Measurements from ENCODE around the gene SLC24A3. TPM values are rescaled to one million over a fixed set of nuclear protein-coding genes. Genes with fewer than 3 reads are reported as not detected.

SLC24A3 gene
- total RNA-seq, 3 donors from 2014 or later, result 4.3 to 34.9 (median 5.7) TPM

DNA sequence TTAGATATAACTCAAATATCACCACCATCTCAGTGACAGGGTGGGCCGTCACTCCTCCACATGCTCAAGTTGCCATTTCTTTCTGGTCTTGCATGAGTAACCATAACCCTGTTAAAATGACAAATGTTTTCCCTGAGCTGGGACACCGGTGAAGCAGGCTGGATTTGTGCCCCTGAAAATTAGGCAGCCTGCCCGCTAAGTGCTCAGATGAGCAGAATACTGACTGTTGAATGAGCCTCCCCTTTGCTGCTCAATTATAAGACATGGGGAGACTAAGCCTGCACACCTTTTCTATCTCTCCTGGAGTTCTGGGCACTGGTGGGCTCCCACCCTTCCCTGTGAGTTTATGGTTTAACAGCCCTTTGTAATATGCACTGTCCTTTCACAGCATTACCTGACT is 161.8 kb downstream of the SLC24A3 start:
- TF ChIP-seq, protein P1, sequence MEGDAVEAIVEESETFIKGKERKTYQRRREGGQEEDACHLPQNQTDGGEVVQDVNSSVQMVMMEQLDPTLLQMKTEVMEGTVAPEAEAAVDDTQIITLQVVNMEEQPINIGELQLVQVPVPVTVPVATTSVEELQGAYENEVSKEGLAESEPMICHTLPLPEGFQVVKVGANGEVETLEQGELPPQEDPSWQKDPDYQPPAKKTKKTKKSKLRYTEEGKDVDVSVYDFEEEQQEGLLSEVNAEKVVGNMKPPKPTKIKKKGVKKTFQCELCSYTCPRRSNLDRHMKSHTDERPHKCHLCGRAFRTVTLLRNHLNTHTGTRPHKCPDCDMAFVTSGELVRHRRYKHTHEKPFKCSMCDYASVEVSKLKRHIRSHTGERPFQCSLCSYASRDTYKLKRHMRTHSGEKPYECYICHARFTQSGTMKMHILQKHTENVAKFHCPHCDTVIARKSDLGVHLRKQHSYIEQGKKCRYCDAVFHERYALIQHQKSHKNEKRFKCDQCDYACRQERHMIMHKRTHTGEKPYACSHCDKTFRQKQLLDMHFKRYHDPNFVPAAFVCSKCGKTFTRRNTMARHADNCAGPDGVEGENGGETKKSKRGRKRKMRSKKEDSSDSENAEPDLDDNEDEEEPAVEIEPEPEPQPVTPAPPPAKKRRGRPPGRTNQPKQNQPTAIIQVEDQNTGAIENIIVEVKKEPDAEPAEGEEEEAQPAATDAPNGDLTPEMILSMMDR (IDR thresholded peaks at IDR 0.05), result no peak
- Histone ChIP-seq H3K36me3 (ENCODE audit: low read depth) (no peaks in the 10 kb centered on the region), H3K4me1 (ENCODE audit: low read depth) (no peaks in the 10 kb centered on the region), H3K4me3 (no peak overlapping the region), H3K9me3 (no peaks in the 10 kb centered on the region)
- intact Hi-C loops (cut with DNase I, micrococcal nuclease), result no loop called here
- DNase-seq (no peak), ATAC-seq (no peak)

DNA sequence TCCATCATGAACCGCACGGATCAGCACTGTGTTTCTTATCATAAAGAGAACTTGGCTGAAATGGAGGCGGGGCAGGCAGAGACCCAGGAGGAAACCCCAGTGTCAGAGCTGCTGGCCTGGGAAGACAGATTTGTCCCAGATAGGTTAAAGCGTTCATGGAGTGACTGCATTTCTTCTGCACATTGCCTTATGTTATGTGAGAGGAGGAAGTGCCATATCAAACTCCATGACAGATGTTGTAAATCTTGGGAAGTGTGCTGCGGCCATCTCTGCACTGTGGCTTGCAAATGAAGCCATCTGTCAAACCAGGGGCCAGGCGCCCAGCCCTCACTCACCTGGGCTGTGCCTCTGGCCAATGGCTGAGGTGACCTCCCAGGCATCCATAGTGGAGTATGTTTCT is 163.0 kb downstream of the SLC24A3 start:
- H3K36me3 ChIP-seq (ENCODE audit: low read depth), result no peaks in the 10 kb centered on the region
- TF ChIP-seq, protein P1 (IDR thresholded peaks at IDR 0.05), result no peak
- DNase-seq (no peak), ATAC-seq (no peak)
- no peak overlapping the region for H3K4me3 ChIP-seq
- intact Hi-C loops (cut with DNase I, micrococcal nuclease), result no loop called here
- H3K4me1 ChIP-seq (ENCODE audit: low read depth), result no peaks in the 10 kb centered on the region
- H3K9me3 ChIP-seq, result no peaks in the 10 kb centered on the region

DNA sequence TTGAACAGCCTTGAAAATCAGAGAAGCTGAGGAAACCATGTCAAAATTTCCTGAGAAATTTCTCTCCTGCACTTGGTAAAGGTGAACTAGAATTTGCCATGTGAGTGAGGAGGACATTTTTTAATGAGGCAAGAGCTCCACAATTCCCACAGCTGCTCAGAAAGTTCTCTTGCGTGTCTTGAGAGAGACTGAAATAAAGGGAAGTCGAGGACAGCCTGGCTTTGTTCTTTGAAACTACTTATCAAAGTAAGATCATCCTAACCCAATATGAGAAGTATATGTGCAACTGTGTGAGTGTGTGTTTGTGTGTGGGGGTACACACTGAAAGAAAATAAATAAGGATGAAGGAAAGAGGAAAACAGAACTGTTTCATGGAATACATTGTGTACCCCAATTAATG is 163.4 kb downstream of the SLC24A3 start:
- intact Hi-C loops (cut with DNase I, micrococcal nuclease), result no loop called here
- Histone ChIP-seq H3K4me3 (no peak overlapping the region), H3K36me3 (ENCODE audit: low read depth) (no peaks in the 10 kb centered on the region), H3K4me1 (ENCODE audit: low read depth) (no peaks in the 10 kb centered on the region), H3K9me3 (no peaks in the 10 kb centered on the region)
- TF ChIP-seq, protein P1 (IDR thresholded peaks at IDR 0.05), result no peak
- DNase-seq (no peak), ATAC-seq (no peak)

DNA sequence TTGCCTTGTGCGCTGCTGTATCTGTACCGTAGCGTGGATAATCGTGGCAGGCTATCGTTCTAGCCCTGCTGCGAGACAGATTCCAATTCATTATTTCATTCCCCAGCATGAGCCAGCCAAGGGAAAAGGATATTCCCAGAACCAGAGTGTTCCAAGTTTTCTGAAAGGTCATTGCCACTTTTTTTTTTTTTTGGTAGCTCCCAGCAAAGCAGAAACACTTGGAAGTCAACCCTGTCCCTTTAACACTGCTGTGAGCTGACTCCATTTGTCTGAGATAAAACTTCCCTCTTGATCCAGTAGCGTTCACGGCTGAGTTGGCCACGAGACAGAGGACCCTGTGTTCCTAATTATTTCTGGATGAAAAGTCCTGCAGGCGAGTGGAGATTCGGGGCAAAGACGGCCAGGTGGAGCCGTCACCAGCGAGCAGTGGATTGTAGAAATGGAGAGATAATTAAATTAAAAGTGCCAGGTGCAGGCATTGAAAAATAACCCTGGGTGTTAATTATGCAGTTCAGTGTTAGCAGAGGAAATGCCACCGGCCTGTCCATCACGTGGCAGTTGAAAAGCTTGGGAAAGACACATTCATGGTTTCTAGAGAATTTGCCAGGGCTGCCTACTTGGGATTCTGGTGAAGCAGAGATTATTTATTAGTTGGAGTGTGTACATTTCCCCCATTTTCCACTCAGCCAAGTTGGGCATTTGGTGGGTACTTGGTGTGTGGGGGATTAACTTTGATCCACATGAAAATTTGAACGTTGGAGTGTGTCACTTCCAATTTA is 164.2 kb downstream of the SLC24A3 start:
- intact Hi-C loops (cut with DNase I, micrococcal nuclease), result no loop called here
- no peak for DNase-seq
- Histone ChIP-seq H3K4me3 (no peak overlapping the region), H3K9me3 (no peaks in the 10 kb centered on the region), H3K4me1 (ENCODE audit: low read depth) (no peaks in the 10 kb centered on the region), H3K36me3 (ENCODE audit: low read depth) (no peaks in the 10 kb centered on the region)
- TF ChIP-seq, protein P1 (IDR thresholded peaks at IDR 0.05), result no peak
- no peak for ATAC-seq

DNA sequence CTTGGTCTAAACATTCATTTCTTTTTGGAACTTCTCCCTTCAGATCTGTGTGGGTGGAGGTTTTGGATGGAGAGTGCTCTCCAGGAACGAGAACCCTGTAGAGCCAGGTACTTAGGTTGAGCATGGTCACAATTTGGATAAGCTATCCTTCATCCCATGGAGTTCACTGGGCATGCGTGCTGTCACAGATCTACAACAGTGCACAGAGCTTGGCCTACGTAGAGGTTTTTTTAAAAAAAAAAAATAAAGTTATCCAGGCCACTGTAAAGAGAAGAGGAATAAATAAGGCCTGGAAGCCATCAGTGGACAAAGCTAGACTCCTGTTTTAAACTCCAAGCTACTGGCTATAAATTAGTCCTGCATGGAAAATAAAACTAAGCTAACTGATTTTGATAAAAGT is 165.6 kb downstream of the SLC24A3 start:
- H3K4me3 ChIP-seq, result no peak overlapping the region
- H3K9me3 ChIP-seq, result no peaks in the 10 kb centered on the region
- DNase-seq (no peak), ATAC-seq (no peak)
- intact Hi-C loops (cut with DNase I, micrococcal nuclease), result no loop called here
- H3K4me1 ChIP-seq (ENCODE audit: low read depth), result no peaks in the 10 kb centered on the region
- TF ChIP-seq, protein P1 (IDR thresholded peaks at IDR 0.05), result no peak
- no peaks in the 10 kb centered on the region for H3K36me3 ChIP-seq (ENCODE audit: low read depth)
